Adrenal gland (tissue), 5 donors: ENCODE results near the gene PLAAT1.

Experiments
- CTCF ChIP-seq, 6 experiments: fragments of 450-650 bp in 4 of 6; fragments of 200-600 bp in 2 of 6; sonication (generic) in 1 of 6; IDR thresholded peaks; 1 replicate in 5 of 6; 2 replicates in 1 of 6; pipeline versions ENCODE4 v1.5.1 to v1.8.0; 2016 to 2021; ENCODE audit warnings: antibody characterized with exemption in 6 of 6, mild to moderate bottlenecking in 2 of 6, moderate library complexity in 1 of 6
- POLR2A ChIP-seq, 2 donors: fragments of 450-650 bp; IDR thresholded peaks; one replicate each; pipeline ENCODE4 v1.6.1; 2017; ENCODE audit warnings: antibody characterized with exemption in 2 of 2, mild to moderate bottlenecking in 2 of 2, moderate library complexity in 1 of 2
- donor health status: DM: no; HTN: no; CAD: no.

- no peak for TF ChIP-seq CTCF (IDR thresholded peaks at IDR 0.05)
- TF ChIP-seq POLR2A (IDR thresholded peaks at IDR 0.05), result no peak
Measured at GRCh38 chr3:193225302-193226125, 15.5 kb upstream of the PLAAT1 start.
